ENCODE data around the gene FUT4.

The FUT4 gene

DNA sequence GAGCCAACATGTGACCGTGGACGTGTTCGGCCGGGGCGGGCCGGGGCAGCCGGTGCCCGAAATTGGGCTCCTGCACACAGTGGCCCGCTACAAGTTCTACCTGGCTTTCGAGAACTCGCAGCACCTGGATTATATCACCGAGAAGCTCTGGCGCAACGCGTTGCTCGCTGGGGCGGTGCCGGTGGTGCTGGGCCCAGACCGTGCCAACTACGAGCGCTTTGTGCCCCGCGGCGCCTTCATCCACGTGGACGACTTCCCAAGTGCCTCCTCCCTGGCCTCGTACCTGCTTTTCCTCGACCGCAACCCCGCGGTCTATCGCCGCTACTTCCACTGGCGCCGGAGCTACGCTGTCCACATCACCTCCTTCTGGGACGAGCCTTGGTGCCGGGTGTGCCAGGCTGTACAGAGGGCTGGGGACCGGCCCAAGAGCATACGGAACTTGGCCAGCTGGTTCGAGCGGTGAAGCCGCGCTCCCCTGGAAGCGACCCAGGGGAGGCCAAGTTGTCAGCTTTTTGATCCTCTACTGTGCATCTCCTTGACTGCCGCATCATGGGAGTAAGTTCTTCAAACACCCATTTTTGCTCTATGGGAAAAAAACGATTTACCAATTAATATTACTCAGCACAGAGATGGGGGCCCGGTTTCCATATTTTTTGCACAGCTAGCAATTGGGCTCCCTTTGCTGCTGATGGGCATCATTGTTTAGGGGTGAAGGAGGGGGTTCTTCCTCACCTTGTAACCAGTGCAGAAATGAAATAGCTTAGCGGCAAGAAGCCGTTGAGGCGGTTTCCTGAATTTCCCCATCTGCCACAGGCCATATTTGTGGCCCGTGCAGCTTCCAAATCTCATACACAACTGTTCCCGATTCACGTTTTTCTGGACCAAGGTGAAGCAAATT, 1.8 kb downstream of the FUT4 start:
- no peak for TF ChIP-seq GATA3 (IDR thresholded peaks at IDR 0.05; ENCODE audit: low read depth, low read length)
- no peak for TF ChIP-seq GATA2 (IDR thresholded peaks at IDR 0.05; ENCODE audit: low read depth, low read length)

DNA sequence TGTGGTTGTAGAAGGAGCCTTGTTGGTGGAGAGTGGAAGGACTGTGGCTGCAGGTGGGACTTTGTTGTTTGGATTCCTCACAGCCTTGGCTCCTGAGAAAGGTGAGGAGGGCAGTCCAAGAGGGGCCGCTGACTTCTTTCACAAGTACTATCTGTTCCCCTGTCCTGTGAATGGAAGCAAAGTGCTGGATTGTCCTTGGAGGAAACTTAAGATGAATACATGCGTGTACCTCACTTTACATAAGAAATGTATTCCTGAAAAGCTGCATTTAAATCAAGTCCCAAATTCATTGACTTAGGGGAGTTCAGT, 2.4 kb downstream of the FUT4 start:
- TF ChIP-seq GATA3 (IDR thresholded peaks at IDR 0.05; ENCODE audit: low read depth, low read length) (no peak), GATA2 (IDR thresholded peaks at IDR 0.05; ENCODE audit: low read depth, low read length) (no peak)

DNA sequence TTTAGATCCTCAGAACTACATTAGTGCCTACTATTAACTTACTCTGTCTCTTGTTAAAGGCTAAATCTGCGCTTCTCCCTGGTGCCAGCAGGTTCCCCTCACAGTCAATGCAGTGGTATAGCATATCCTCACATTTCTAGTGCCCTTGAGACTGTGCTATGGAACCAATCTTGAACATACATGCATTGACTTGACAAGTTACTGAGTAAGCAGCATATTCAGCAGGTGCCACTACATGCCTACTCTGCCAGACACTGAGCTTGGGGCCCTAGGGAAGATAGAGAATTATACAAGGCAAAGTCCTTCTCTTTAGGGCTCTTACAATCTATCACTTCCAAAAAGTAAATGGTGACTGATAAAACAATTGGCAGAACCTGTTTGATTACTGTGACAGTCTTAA, 3.2 kb downstream of the FUT4 start:
- TF ChIP-seq GATA3 (IDR thresholded peaks at IDR 0.05; ENCODE audit: low read depth, low read length): no peak
- TF ChIP-seq GATA2 (IDR thresholded peaks at IDR 0.05; ENCODE audit: low read depth, low read length): no peak

DNA sequence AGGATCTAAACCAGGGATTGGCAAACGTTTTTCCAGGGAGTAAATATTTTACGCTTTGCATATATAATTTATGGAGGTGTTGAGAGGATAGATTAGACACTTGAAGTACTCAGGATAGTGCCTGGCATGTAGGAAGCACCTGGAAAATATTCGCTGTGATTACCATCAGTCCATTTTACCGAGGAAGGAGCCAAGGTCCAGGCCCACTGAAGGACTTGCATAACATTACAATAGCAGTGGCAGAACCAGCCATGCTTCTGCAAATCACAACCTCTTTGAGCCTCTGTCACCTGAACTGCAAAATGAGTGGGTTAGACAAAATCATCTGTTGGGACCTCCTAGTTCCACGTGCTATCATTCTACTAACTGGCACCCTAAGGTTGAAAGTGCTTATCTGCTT, 5.4 kb downstream of the FUT4 start:
- TF ChIP-seq GATA2 (IDR thresholded peaks at IDR 0.05; ENCODE audit: low read depth, low read length) (no peak), GATA3 (IDR thresholded peaks at IDR 0.05; ENCODE audit: low read depth, low read length) (no peak)

DNA sequence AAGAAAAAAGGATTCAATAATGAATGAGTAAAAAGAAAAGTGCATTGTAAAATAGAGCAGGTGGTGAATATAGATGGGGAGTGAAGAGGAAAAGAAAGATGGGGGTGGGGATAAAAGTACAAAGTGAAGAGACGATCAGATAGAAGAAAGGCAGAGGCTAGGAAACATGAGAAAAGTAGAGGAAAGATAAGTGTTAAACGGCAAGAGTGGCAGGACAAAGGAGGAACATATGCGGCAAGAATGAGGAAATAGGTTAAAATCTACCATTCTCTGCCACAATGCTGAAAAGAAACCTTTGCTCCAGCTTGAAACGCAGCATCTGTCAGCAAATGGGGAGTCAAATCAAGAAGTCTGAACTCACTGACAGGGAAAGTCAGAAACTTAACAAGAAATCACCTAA, 6.8 kb downstream of the FUT4 start:
- TF ChIP-seq GATA3 (IDR thresholded peaks at IDR 0.05; ENCODE audit: low read depth, low read length) (no peak), GATA2 (IDR thresholded peaks at IDR 0.05; ENCODE audit: low read depth, low read length) (no peak)

DNA sequence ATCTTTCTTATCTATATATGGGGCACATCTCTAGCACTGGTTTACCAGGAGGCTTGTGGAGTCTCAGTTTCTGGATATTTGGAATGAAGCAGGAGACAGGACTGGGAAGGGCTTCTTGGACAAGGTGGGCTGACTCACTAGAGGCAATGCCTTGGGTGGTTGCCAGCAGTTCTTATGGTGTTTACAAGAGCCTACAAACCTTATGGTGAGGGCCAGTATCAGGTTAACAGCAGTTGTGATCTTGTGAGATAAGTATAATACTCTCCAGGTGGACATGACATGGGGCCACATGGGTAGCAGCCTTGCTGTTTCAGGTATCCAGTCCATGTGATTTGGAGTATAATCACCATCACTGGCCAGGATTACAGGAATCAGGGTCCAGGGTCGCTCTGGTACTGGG, 10.2 kb downstream of the FUT4 start:
- TF ChIP-seq GATA3 (IDR thresholded peaks at IDR 0.05; ENCODE audit: low read depth, low read length) (no peak), GATA2 (IDR thresholded peaks at IDR 0.05; ENCODE audit: low read depth, low read length) (no peak)

DNA sequence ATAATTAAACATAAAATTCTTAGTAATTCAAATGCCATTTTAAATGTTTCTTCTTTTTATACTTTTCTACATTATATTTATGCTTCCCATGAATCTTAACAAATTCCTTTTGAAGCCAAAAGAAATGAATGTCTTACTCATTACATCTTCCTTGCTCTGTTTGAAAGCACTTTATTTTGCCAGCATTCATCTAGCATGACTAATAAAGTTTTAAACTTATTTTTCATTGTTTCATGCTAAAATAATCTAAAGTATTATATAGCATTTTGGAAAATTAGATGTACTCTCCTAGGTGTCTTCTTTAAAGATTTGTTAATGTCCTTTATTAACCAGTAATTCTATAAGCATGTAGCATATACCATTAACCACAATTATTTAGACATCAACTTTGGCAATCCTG, 13.7 kb downstream of the FUT4 start:
- no peak for TF ChIP-seq GATA2 (IDR thresholded peaks at IDR 0.05; ENCODE audit: low read depth, low read length)
- no peak for TF ChIP-seq GATA3 (IDR thresholded peaks at IDR 0.05; ENCODE audit: low read depth, low read length)

DNA sequence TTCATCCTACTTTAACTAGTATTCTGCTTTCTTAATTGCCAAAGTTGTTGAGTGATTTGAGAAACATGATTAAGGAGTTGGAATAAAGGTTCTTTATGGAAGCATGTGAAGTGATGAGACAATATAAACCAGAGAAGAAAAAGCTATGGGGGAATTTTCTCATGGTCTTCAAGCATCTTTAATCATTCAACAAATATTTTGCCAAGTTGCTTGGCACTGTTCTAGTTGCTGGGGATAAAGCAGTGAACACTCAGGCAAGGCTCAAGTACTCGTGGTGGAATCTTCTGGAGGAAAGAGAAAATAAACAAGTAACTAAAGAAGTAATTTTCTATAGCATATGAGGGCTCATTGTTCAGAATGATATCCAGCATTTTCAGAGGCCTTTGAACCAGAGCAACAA, 14.3 kb downstream of the FUT4 start:
- TF ChIP-seq GATA2 (IDR thresholded peaks at IDR 0.05; ENCODE audit: low read depth, low read length) (no peak), GATA3 (IDR thresholded peaks at IDR 0.05; ENCODE audit: low read depth, low read length) (no peak)

DNA sequence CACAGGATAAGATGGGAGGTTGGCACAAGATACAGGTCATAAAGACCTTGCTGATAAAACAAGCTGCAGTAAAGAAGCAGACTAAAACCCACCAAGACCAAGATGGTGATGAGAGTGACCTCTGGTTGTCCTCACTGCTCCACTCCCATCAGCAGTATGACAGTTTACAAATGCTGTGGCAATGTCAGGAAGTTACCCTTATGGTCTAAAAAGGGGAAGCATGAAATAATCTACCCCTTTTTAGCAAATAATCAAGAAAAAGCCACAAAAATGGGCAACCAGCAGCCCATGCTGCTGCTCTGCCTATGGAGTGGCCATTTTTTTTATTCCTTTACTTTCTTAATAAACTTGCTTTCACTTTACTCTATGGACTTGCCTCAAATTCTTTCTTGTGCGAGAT, 14.7 kb downstream of the FUT4 start:
- TF ChIP-seq GATA2 (IDR thresholded peaks at IDR 0.05; ENCODE audit: low read depth, low read length) (no peak), GATA3 (IDR thresholded peaks at IDR 0.05; ENCODE audit: low read depth, low read length) (no peak)

DNA sequence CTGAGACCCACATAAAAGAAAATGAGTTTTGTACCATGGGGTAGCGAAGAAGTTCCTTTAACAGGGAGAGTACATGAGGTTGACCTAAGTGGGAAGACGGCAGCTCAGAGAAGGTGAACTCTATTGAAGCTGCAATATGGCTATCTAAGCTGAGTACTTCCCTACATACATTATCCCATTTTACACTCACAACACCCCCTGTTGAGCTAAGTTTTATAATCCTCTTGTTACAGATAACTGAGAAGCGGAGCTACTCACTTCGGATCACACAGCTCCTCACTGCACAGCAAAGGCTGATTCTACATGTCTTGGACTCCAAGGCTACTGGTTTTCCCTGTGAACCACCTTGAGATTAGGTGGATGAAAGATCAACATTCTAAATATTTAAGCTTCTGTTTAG, 15.2 kb downstream of the FUT4 start:
- no peak for TF ChIP-seq GATA2 (IDR thresholded peaks at IDR 0.05; ENCODE audit: low read depth, low read length)
- TF ChIP-seq GATA3 (IDR thresholded peaks at IDR 0.05; ENCODE audit: low read depth, low read length): no peak

DNA sequence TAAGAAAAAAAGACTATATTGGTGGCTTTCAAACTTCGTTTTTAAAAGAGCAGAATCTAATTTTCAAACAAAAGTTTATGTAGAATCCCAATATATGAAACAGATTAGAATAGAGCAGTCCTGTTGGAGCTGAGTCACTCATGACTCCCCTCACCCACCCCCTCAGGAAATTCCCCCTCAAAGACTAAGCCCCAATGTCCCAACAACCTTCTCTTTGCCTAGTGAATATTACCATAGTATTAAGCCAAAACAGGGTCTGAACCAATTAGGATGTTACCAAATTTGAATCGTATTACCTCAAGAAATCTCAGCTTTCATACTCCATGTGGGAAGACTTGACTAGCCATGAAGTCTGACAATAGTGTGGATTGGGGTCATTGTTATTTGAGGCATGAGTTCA, 15.6 kb downstream of the FUT4 start:
- no peak for TF ChIP-seq GATA2 (IDR thresholded peaks at IDR 0.05; ENCODE audit: low read depth, low read length)
- no peak for TF ChIP-seq GATA3 (IDR thresholded peaks at IDR 0.05; ENCODE audit: low read depth, low read length)

DNA sequence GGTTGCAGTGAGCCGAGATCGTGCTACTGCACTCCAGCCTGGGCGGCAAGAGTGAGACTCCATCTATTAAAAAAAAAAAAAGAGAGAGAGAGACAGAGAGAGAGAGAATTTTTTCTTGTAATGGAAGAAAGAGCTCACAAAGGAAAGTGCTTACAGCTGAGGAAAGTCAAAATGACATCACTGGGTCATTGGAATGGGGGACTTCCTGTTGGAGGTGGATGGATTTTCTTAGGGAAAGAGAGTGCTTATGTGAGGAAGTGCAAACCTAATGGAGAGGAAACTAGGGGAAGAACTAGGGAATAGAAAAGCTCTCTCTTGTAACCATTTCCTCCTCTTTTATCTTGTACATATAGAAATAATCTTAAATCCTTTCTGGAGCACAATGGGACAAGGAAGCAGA, 17.1 kb downstream of the FUT4 start:
- TF ChIP-seq GATA3 (IDR thresholded peaks at IDR 0.05; ENCODE audit: low read depth, low read length) (no peak), GATA2 (IDR thresholded peaks at IDR 0.05; ENCODE audit: low read depth, low read length) (no peak)

DNA sequence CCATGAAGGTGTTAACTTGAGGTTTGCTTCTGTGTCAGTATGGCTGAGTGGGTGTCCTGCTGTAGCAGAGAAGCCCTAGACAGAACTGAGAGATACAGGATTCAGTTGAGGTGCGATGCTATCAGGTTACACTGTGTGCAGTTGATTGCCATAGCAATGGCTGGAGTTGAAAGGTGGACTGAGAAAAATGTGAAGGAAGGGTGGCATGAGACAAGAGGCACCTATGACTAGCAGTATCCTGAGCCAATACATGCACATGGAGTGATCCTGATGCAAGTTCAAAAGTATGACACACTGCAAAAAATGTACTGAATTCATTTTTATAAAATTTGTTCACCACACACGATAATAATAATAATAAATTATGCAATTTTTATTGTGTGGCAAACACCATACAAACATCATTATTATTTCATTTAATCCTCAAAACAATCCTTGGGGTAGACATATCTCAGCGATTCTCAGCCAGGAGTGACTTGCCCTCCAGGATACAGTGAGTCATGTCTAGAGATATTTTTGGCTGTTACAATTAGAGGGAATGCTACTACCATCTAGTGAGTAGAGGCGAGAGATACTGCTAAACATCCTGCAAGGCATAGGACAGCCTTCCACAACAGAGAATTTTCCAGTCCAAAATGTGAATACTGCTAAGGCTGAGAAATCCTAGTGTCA, 19.6 kb downstream of the FUT4 start:
- TF ChIP-seq GATA2 (IDR thresholded peaks at IDR 0.05; ENCODE audit: low read depth, low read length) (no peak), GATA3 (IDR thresholded peaks at IDR 0.05; ENCODE audit: low read depth, low read length) (no peak)

DNA sequence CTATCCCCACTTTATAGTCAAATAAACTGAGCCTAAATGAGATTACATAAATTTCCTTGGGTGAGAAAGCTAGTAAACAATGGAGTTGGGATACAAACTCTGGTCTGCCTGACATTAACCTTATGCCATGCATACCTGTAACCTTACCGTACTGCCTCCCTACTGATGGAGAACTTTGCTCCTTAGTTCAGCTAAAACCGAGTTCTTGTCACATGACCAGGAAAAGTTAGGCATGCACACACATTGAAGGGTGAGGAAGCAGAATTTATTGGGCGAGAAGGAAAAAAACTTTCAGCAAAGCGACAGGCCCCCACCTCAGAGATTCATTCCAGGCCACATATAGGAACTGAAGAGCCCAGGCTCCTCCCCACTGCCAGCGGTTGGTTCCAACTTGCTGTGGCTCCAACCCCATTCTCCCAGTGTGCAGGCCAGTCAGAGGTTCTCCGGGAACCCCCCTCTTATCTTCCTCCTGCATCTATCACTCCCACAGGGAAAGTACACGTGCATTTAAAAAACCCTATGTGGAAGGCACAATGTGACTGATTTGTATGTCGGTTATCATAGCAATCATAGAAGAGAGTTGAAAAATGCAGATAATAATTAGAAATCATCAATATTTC, 20.2 kb downstream of the FUT4 start:
- TF ChIP-seq GATA3 (IDR thresholded peaks at IDR 0.05; ENCODE audit: low read depth, low read length) (no peak), GATA2 (IDR thresholded peaks at IDR 0.05; ENCODE audit: low read depth, low read length) (no peak)

DNA sequence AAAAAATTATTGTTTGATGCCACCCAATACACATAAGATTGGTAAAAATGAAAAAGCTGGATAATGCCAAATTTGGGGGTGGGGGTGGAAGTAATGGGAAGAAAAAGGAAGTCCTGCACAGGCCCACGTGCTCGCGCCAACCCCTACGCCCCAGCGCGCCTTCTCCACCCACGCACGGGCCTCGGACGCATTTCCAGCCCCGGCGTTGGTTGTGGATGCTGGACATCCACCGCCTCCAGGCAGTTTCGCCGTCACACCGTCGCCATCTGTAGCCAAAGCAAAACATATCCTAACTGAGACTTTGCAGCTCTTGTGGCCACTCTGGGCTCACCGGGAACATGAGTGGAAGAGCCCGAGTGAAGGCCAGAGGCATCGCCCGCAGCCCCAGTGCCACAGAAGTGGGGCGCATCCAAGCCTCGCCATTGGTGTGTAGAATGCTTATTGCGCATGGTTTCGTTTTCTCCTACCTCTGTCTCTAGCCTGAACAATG, 23.5 kb downstream of the FUT4 start, which contains the start of gene PIWIL4:
TSS of gene PIWIL4 (plus strand) at position 188 of the 490 bp plus-strand sequence. CDS start at position 339, 151 bp downstream.
- TF ChIP-seq GATA3 (IDR thresholded peaks at IDR 0.05; ENCODE audit: low read depth, low read length): no peak
- TF ChIP-seq GATA2 (IDR thresholded peaks at IDR 0.05; ENCODE audit: low read depth, low read length): no peak

Data from SH-SY5Y (cell line).